GM06990 (cell line): Measurements from ENCODE around the gene NUDC.

Experiments
- DNase-seq: peaks from one replicate; pipeline ENCODE4 v3.0.0-alpha.2; 2011; ENCODE audit not compliant: insufficient read length; ENCODE audit errors: extremely low read depth
- H3K27me3 ChIP-seq: replicated peaks from 2 replicates; pipeline ENCODE4 v1.6.0; 2011; ENCODE audit warnings: low read length; ENCODE audit not compliant: control insufficient read depth, insufficient read depth
- H3K36me3 ChIP-seq: 2 replicates; pipeline ENCODE4 v1.5.1; 2011; ENCODE audit warnings: low read length; ENCODE audit not compliant: control insufficient read depth, insufficient read depth
- H3K4me3 ChIP-seq: replicated peaks from 2 replicates; pipeline ENCODE4 v1.5.1; 2011; ENCODE audit warnings: low read depth, mild to moderate bottlenecking, control low read depth, low read length
- TF ChIP-seq, protein P1 (sequence below): IDR thresholded peaks from 2 replicates; pipeline ENCODE4 v1.5.1; 2011; ENCODE audit warnings: low read length, control low read depth, mild to moderate bottlenecking, inconsistent platforms; ENCODE audit not compliant: insufficient read depth, poor library complexity, severe bottlenecking

NUDC gene

DNA sequence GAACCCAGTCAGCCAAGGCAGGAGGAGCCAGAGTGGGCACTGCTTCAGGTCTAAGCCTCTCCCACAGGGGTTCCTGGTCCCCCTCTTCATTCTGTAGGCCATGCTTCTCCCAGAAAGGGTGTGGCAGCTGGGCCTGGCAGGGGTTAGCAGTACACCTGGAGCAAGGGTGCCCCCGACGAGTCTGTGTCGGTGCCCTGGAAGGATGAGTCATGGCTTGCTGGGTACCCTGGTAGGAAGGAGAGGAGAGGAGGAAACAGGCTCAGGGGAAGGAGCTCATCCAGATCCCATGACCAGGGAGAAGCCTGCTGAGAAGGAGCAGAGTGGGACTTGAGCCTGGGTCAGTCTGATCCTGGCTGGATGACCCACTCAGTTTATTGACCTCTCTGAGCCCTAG is 28.4 kb downstream of the NUDC start:
- no peak overlapping the region for H3K4me3 ChIP-seq
- TF ChIP-seq, protein P1, sequence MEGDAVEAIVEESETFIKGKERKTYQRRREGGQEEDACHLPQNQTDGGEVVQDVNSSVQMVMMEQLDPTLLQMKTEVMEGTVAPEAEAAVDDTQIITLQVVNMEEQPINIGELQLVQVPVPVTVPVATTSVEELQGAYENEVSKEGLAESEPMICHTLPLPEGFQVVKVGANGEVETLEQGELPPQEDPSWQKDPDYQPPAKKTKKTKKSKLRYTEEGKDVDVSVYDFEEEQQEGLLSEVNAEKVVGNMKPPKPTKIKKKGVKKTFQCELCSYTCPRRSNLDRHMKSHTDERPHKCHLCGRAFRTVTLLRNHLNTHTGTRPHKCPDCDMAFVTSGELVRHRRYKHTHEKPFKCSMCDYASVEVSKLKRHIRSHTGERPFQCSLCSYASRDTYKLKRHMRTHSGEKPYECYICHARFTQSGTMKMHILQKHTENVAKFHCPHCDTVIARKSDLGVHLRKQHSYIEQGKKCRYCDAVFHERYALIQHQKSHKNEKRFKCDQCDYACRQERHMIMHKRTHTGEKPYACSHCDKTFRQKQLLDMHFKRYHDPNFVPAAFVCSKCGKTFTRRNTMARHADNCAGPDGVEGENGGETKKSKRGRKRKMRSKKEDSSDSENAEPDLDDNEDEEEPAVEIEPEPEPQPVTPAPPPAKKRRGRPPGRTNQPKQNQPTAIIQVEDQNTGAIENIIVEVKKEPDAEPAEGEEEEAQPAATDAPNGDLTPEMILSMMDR, result no peak
- peaks cover 14% of the 10 kb centered on the region for H3K36me3 ChIP-seq
- no peak for DNase-seq
- no peaks in the 10 kb centered on the region for H3K27me3 ChIP-seq

DNA sequence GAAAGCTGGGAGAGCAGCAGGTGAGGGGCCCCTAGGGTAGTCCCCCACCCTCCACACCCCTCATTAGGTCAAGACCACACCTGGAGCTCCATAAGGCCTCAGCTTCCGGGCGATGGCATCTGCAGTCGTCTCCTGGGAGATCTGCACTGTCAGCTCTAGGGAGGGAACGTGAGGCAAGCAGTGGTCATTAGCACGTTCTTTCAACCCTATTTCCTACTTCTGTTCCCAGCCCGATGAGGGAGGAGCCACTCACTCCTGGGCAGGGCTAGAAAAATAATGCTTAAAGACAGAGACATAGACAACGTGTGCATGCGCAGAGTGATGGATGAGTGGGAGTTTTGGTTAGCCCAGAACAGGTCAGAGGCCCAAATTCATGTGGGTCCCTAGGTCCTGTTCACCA is 29.1 kb downstream of the NUDC start:
- Histone ChIP-seq H3K27me3 (no peaks in the 10 kb centered on the region), H3K4me3 (no peak overlapping the region), H3K36me3 (peaks cover 8% of the 10 kb centered on the region)
- TF ChIP-seq, protein P1, result no peak
- DNase-seq, result no peak

DNA sequence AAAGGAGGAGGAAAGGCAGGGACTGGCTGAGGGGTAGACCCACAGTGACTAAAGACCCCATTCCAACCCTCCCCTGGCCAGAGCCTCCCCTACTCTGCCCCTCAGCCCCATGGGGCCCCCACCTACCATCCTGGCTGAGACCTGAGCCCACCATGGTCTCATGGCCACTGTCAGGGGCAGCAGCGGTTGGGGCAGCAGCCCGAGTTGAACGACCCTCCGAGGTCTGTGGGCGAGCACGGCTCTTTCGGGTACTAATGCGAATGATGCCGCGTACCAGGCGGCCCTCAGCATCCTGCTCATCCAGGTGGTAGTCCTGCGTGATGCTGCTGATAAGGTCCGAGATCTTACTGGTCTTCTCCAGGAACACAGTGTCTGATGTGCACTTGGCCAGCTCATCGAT is 29.7 kb downstream of the NUDC start:
- no peak overlapping the region for H3K4me3 ChIP-seq
- no peak for DNase-seq
- H3K36me3 ChIP-seq, result peaks cover 3% of the 10 kb centered on the region; the same call in 1 of the 2 replicates
- no peaks in the 10 kb centered on the region; the same call in 1 of the 2 replicates for H3K27me3 ChIP-seq
- TF ChIP-seq, protein P1, result no peak

- TF ChIP-seq, protein P1, result no peak
- no peak for DNase-seq
- Histone ChIP-seq H3K36me3 (peaks cover 2% of the 10 kb centered on the region; the same call in 1 of the 2 replicates), H3K27me3 (no peaks in the 10 kb centered on the region; the same call in 1 of the 2 replicates), H3K4me3 (no peak overlapping the region)
These were observed 30.4 kb downstream of the NUDC start for GRCh38 chr1:26951821-26952497.

DNA sequence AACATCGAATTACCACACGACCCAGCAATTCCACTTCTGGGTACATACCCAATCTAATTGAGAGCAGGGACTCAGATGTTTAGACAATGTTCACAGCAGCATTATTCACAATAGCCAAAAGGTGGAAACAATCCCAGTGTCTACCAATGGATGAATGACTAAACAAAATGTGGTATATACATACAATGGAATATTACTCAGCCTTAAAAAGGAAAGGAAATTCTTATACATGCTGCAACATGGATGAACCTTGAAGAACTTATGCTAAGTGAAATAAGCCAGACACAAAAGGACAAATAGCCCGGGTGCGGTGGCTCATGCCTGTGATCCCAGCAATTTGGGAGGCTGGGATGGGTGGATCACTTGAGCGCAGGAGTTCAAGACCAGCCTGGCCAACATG is 31.8 kb downstream of the NUDC start:
- Histone ChIP-seq H3K36me3 (no peaks in the 10 kb centered on the region), H3K4me3 (no peak overlapping the region), H3K27me3 (no peaks in the 10 kb centered on the region; the same call in 1 of the 2 replicates)
- TF ChIP-seq, protein P1, result no peak
- DNase-seq, result no peak
